Fibroblast of lung (primary cell): ENCODE measurements around the gene HNRNPU. TPM values are rescaled to one million over a fixed set of nuclear protein-coding genes. Genes with fewer than 3 reads are reported as not detected.
"Not testable (repeated sequence)": the region's sequence is repeated elsewhere in the genome, so short reads cannot be mapped to it uniquely, and the experiment has no call there.

Experiments
- DNase-seq, 2 donors: peaks; one replicate each; pipeline versions ENCODE4 v3.0.0 to v3.0.0-alpha.2; 2010; ENCODE audit warnings: low read depth in 2 of 2
- H2AFZ ChIP-seq: 2 replicates; pipeline ENCODE4 v1.5.1; 2012; ENCODE audit warnings: low read length, control low read depth, inconsistent platforms
- H3K27ac ChIP-seq: 2 replicates; pipeline ENCODE4 v1.5.1; 2011; ENCODE audit warnings: low read length, control low read depth; ENCODE audit not compliant: insufficient read depth
- H3K27me3 ChIP-seq: 2 replicates; pipeline ENCODE4 v1.5.1; 2011; ENCODE audit warnings: mild to moderate bottlenecking, low read length; ENCODE audit not compliant: control insufficient read depth, insufficient read depth
- H3K36me3 ChIP-seq: 2 replicates; pipeline ENCODE4 v1.5.1; 2011; ENCODE audit warnings: low read length; ENCODE audit not compliant: control insufficient read depth, insufficient read depth
- H3K4me1 ChIP-seq: 2 replicates; pipeline ENCODE4 v1.5.1; 2011; ENCODE audit warnings: low read length; ENCODE audit not compliant: control insufficient read depth, insufficient read depth; ENCODE audit errors: extremely low read depth
- H3K4me2 ChIP-seq: 2 replicates; pipeline ENCODE4 v1.5.1; 2011; ENCODE audit warnings: low read length, control low read depth; ENCODE audit not compliant: insufficient read depth; ENCODE audit errors: extremely low read depth
- H3K4me3 ChIP-seq, 4 experiments: fragments of 200-600 bp in 1 of 4; sonication (generic) in 1 of 4; replicated peaks in 1 of 4; 2 replicates each; pipeline ENCODE4 v1.5.1; 2011 to 2016; ENCODE audit warnings: low read length in 4 of 4, low read depth in 3 of 4, mild to moderate bottlenecking in 3 of 4, control low read depth in 2 of 4, inconsistent platforms in 1 of 4, mixed read lengths in 1 of 4; ENCODE audit not compliant: insufficient read depth in 1 of 4; ENCODE audit errors: control extremely low read depth in 1 of 4
- H3K79me2 ChIP-seq: 2 replicates; pipeline ENCODE4 v1.5.1; 2012; ENCODE audit warnings: mild to moderate bottlenecking, low read length, inconsistent platforms; ENCODE audit not compliant: control insufficient read depth, insufficient read depth
- H3K9ac ChIP-seq: 2 replicates; pipeline ENCODE4 v1.5.1; 2011; ENCODE audit warnings: mild to moderate bottlenecking, low read length, control low read depth; ENCODE audit not compliant: insufficient read depth
- H3K9me3 ChIP-seq: 2 replicates; pipeline ENCODE4 v1.5.1; 2012; ENCODE audit warnings: low read depth, low read length; ENCODE audit not compliant: control insufficient read depth, insufficient read depth
- H4K20me1 ChIP-seq: 2 replicates; pipeline ENCODE4 v1.5.1; 2011; ENCODE audit warnings: low read length; ENCODE audit not compliant: control insufficient read depth, insufficient read depth; ENCODE audit errors: extremely low read depth
- EZH2 ChIP-seq: IDR thresholded peaks from 2 replicates; pipeline ENCODE4 v1.5.1; 2012; ENCODE audit warnings: low read length, control low read depth, mild to moderate bottlenecking; ENCODE audit errors: missing control alignments
- polyA plus RNA-seq, 2 donors: library from polyadenylated mRNA; depleted of rRNA in 1 of 2; stranded (reverse) in 1 of 2; unstranded in 1 of 2; fragments of >200 nt; gene quantifications; 2 replicates each; pipeline ENCODE4 v1.2.1, GENCODE V29; 2011 to 2012; ENCODE audit warnings: missing spikeins in 1 of 2
- total RNA-seq: library from RNA; depleted of rRNA; stranded (reverse); fragments of >200 nt; gene quantifications from 2 replicates; pipeline ENCODE4 v1.2.1, GENCODE V29; 2014
- TF ChIP-seq, protein P1 (sequence below), 2 donors: IDR thresholded peaks in 1 of 2; conservative IDR thresholded peaks in 1 of 2; 1 replicate in 1 of 2; 2 replicates in 1 of 2; pipeline ENCODE4 v1.5.1; 2011 to 2012; ENCODE audit warnings: low read length in 2 of 2, control low read depth in 1 of 2, inconsistent platforms in 1 of 2, low read depth in 1 of 2, mild to moderate bottlenecking in 1 of 2

HNRNPU gene
- total and polyA plus RNA-seq, 2 donors (not counting 1 experiment from before 2014, with no cell fraction given) = 231 to 383 TPM

DNA sequence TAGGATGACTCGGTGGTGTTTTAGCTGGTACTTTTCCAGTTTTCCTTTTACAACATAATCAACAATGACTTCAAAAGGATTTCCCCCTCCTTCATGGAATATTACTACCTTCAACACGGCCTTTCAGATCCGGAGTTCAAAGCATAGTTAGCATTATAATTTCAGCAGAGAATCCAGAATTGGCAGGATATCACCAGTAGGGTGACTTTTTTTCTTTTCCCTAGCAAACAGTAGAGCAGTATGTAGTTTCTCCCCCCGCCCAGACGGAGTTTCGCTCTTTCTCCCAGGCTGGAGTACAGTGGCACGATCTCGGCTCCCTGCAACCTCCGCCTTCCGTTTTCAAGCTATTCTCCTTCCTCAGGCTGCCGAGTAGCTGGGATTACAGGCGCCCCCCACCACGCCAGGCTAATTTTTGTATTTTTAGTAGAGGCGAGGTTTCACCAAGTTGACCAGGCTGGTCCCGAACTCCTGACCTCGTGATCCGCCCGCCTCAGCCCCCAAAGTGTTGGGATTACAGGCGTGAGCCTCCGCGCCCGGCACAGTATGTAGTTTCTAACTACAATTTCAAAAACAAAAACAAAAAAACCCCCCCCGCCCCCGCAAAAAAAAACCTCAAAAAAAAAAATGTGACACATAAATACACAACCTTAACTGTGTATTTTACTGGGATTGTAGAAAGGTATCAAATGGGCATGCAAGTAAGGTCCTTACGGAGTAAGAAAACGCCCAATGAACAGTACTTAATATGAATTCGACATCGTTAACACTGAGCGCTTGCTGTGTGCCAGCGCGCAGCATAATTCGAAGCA lies 30.4 kb downstream of the HNRNPU start:
- Histone ChIP-seq H3K27me3 (no peaks in the 10 kb centered on the region), H4K20me1 (no peaks in the 10 kb centered on the region), H3K4me2 (peak overlapping the region; percentile 93), H3K4me3 (peak overlapping the region; percentile 59 to 86 (median 76)), H3K9ac (peak overlapping the region; percentile 93), H3K4me1 (peaks cover 2% of the 10 kb centered on the region), H3K36me3 (peaks cover 4% of the 10 kb centered on the region), H3K79me2 (peaks cover 31% of the 10 kb centered on the region), H2AFZ (peak overlapping the region; percentile 47), H3K27ac (peak overlapping the region; percentile 96), H3K9me3 (no peaks in the 10 kb centered on the region)
- no peak for TF ChIP-seq EZH2
- TF ChIP-seq, protein P1, sequence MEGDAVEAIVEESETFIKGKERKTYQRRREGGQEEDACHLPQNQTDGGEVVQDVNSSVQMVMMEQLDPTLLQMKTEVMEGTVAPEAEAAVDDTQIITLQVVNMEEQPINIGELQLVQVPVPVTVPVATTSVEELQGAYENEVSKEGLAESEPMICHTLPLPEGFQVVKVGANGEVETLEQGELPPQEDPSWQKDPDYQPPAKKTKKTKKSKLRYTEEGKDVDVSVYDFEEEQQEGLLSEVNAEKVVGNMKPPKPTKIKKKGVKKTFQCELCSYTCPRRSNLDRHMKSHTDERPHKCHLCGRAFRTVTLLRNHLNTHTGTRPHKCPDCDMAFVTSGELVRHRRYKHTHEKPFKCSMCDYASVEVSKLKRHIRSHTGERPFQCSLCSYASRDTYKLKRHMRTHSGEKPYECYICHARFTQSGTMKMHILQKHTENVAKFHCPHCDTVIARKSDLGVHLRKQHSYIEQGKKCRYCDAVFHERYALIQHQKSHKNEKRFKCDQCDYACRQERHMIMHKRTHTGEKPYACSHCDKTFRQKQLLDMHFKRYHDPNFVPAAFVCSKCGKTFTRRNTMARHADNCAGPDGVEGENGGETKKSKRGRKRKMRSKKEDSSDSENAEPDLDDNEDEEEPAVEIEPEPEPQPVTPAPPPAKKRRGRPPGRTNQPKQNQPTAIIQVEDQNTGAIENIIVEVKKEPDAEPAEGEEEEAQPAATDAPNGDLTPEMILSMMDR (conservative IDR thresholded peaks at IDR 0.05 in 1 of 2, IDR thresholded peaks at IDR 0.05 in 1 of 2; ENCODE audit: low read depth in 1 of 2, low read length in 2 of 2) = peak in 1 of 2 donors; percentile 29
- DNase-seq = peak; percentile 79 to 84

DNA sequence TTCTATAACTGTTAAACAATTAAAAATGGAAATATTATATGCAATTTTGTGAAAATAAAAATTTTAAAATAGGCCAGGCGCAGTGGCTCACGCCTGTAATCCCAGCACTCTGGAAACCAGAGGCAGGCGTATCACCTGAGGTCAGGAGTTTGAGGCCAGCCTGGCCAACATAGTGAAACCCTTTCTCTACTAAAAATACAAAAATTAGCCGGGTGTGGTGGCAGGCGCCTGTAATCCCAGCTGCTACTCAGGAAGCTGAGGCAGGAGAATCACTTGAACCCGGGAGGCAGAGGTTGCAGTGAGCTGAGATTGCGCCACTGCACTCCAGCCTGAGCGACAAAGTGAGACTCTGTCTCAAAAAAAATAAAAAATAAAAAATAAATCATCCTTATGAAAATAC lies 31.1 kb downstream of the HNRNPU start:
- H2AFZ ChIP-seq = not testable (repeated sequence)
- Histone ChIP-seq H3K27ac (peak overlapping the region; percentile 96), H3K4me3 (peak overlapping the region in 3 of 4 experiments; percentile 73 to 86 (median 80))

DNA sequence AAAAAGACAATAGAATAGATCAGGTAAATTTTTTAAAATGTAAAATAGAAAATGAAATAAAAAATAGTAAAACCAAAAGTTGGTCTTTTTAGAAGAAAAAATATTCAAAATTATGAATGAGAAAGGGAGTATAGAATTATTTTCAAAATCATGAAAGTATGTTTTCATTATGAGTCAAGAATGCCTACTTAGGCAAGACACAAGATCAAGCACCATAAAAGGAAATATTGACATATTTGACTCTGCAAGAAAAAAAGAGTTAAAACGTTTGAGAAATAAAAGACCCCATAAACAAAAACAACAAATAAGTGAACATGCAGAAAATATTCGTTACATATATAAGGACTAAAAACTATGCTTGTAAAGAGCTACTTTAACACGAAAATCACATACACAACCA lies 33.7 kb downstream of the HNRNPU start:
- DNase-seq = peak in 1 of 2 donors; percentile 41
- Histone ChIP-seq H3K9me3 (no peaks in the 10 kb centered on the region), H3K36me3 (no peaks in the 10 kb centered on the region), H3K4me2 (no peak overlapping the region), H3K4me3 (no peak overlapping the region), H4K20me1 (no peaks in the 10 kb centered on the region), H3K79me2 (no peaks in the 10 kb centered on the region), H3K27me3 (no peaks in the 10 kb centered on the region), H2AFZ (no peak overlapping the region), H3K9ac (no peak overlapping the region), H3K27ac (no peak overlapping the region), H3K4me1 (no peaks in the 10 kb centered on the region)
- no peak for TF ChIP-seq EZH2
- TF ChIP-seq, protein P1 (conservative IDR thresholded peaks at IDR 0.05 in 1 of 2, IDR thresholded peaks at IDR 0.05 in 1 of 2; ENCODE audit: low read depth in 1 of 2, low read length in 2 of 2) = no peak

More for the DNA sequence above, 31.1 kb downstream of the HNRNPU start:
- not testable (repeated sequence) for H3K9me3 ChIP-seq, H3K36me3 ChIP-seq, H4K20me1 ChIP-seq, H3K9ac ChIP-seq, DNase-seq, H3K27me3 ChIP-seq, H3K4me1 ChIP-seq
- Histone ChIP-seq H3K79me2 (peaks cover 25% of the 10 kb centered on the region), H3K4me2 (peak overlapping the region; percentile 93)
